MM.1S (cell line): ENCODE data around the gene TMEM248.
"Not testable (repeated sequence)": the region's sequence is repeated elsewhere in the genome, so short reads cannot be mapped to it uniquely, and the experiment has no call there.

ENCODE experiments used
- DNase-seq: peaks from one replicate; pipeline ENCODE4 v3.0.0-alpha.2; 2015
- H2AFZ ChIP-seq: fragments of 300-600 bp; sonication (generic); 2 replicates; pipeline ENCODE4 v1.6.0; 2016; ENCODE audit warnings: antibody characterized with exemption, low read length
- H3F3A ChIP-seq: fragments of 300-600 bp; sonication (generic); 2 replicates; pipeline ENCODE4 v1.6.1; 2016; ENCODE audit warnings: mild to moderate bottlenecking, antibody characterized with exemption, low read length, moderate library complexity, mixed read lengths; ENCODE audit not compliant: insufficient read depth
- H3K27ac ChIP-seq: fragments of 300-600 bp; sonication (generic); 2 replicates; pipeline ENCODE4 v1.5.1; 2016; ENCODE audit warnings: mild to moderate bottlenecking, low read length
- H3K27me3 ChIP-seq: fragments of 300-600 bp; sonication (generic); replicated peaks from 2 replicates; pipeline ENCODE4 v1.6.0; 2016; ENCODE audit warnings: low read length; ENCODE audit not compliant: insufficient read depth
- H3K36me3 ChIP-seq: fragments of 300-600 bp; sonication (generic); replicated peaks from 2 replicates; pipeline ENCODE4 v1.6.1; 2016; ENCODE audit warnings: mild to moderate bottlenecking, low read length, mixed read lengths; ENCODE audit not compliant: insufficient read depth
- H3K4me1 ChIP-seq: fragments of 300-600 bp; sonication (generic); 2 replicates; pipeline ENCODE4 v1.6.1; 2016; ENCODE audit warnings: low read length, mixed read lengths
- H3K4me2 ChIP-seq: fragments of 300-600 bp; sonication (generic); 2 replicates; pipeline ENCODE4 v1.6.0; 2016; ENCODE audit warnings: low read depth, low read length
- H3K4me3 ChIP-seq: fragments of 300-600 bp; sonication (generic); 2 replicates; pipeline ENCODE4 v1.5.1; 2016; ENCODE audit warnings: low read length, mixed read lengths
- H3K79me2 ChIP-seq: fragments of 300-600 bp; sonication (generic); 2 replicates; pipeline ENCODE4 v1.6.1; 2016; ENCODE audit warnings: mixed run types, low read length, mixed read lengths
- H3K9ac ChIP-seq: fragments of 300-600 bp; sonication (generic); 2 replicates; pipeline ENCODE4 v1.6.1; 2016; ENCODE audit warnings: low read length, mixed read lengths
- H3K9me2 ChIP-seq: fragments of 300-600 bp; sonication (generic); replicated peaks from 2 replicates; pipeline ENCODE4 v1.6.1; 2016; ENCODE audit warnings: mild to moderate bottlenecking, low read length, mixed read lengths; ENCODE audit not compliant: insufficient read depth
- H3K9me3 ChIP-seq: fragments of 300-600 bp; sonication (generic); replicated peaks from 2 replicates; pipeline ENCODE4 v1.6.1; 2016; ENCODE audit warnings: mild to moderate bottlenecking, low read length, mixed read lengths; ENCODE audit not compliant: insufficient read depth
- H4K20me1 ChIP-seq: fragments of 300-600 bp; sonication (generic); 2 replicates; pipeline ENCODE4 v1.6.1; 2016; ENCODE audit warnings: mild to moderate bottlenecking, low read length, moderate library complexity, mixed read lengths; ENCODE audit not compliant: insufficient read depth
- EZH2 ChIP-seq: fragments of 300-600 bp; sonication (generic); optimal IDR thresholded peaks from 2 replicates; pipeline ENCODE3; 2017; ENCODE audit warnings: low read depth, mild to moderate bottlenecking, antibody characterized with exemption, low read length, mixed read lengths
- EZH2phosphoT487 ChIP-seq: fragments of 300-600 bp; sonication (generic); IDR thresholded peaks from 2 replicates; pipeline ENCODE4 v1.6.1; 2018; ENCODE audit warnings: antibody characterized with exemption, low read length
- TF ChIP-seq, protein P1 (sequence below): fragments of 300-600 bp; sonication (generic); IDR thresholded peaks from 2 replicates; pipeline ENCODE4 v1.5.1; 2016; ENCODE audit warnings: antibody characterized with exemption, low read length, mixed read lengths

The TMEM248 gene

GRCh38 chr7:66886152-66886551 lies 34.9 kb upstream of the TMEM248 start:
- Histone ChIP-seq H2AFZ (no peak overlapping the region), H3K79me2 (no peaks in the 10 kb centered on the region), H3K9me2 (no peaks in the 10 kb centered on the region), H3K4me2 (no peak overlapping the region), H4K20me1 (no peaks in the 10 kb centered on the region), H3K4me3 (no peak overlapping the region), H3K36me3 (no peaks in the 10 kb centered on the region), H3F3A (no peaks in the 10 kb centered on the region), H3K9ac (no peak overlapping the region), H3K27me3 (no peaks in the 10 kb centered on the region), H3K27ac (no peak overlapping the region), H3K4me1 (no peaks in the 10 kb centered on the region), H3K9me3 (no peaks in the 10 kb centered on the region)
- DNase-seq: no peak
- TF ChIP-seq, protein P1, sequence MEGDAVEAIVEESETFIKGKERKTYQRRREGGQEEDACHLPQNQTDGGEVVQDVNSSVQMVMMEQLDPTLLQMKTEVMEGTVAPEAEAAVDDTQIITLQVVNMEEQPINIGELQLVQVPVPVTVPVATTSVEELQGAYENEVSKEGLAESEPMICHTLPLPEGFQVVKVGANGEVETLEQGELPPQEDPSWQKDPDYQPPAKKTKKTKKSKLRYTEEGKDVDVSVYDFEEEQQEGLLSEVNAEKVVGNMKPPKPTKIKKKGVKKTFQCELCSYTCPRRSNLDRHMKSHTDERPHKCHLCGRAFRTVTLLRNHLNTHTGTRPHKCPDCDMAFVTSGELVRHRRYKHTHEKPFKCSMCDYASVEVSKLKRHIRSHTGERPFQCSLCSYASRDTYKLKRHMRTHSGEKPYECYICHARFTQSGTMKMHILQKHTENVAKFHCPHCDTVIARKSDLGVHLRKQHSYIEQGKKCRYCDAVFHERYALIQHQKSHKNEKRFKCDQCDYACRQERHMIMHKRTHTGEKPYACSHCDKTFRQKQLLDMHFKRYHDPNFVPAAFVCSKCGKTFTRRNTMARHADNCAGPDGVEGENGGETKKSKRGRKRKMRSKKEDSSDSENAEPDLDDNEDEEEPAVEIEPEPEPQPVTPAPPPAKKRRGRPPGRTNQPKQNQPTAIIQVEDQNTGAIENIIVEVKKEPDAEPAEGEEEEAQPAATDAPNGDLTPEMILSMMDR: no peak

- H3K27ac ChIP-seq, H3K9me2 ChIP-seq, H2AFZ ChIP-seq, H3K4me1 ChIP-seq, H3K4me3 ChIP-seq, H3K79me2 ChIP-seq, H3K9me3 ChIP-seq, H3K36me3 ChIP-seq, H4K20me1 ChIP-seq, H3K27me3 ChIP-seq, H3K9ac ChIP-seq, H3F3A ChIP-seq, DNase-seq, H3K4me2 ChIP-seq: not testable (repeated sequence)
Observed at GRCh38 chr7:66888223-66888622, 32.8 kb upstream of the TMEM248 start.

- Histone ChIP-seq H3K27me3 (no peaks in the 10 kb centered on the region), H4K20me1 (no peaks in the 10 kb centered on the region), H3K4me2 (no peak overlapping the region), H3K9me2 (no peaks in the 10 kb centered on the region), H3K9ac (no peak overlapping the region), H3K4me1 (no peaks in the 10 kb centered on the region), H3K27ac (no peak overlapping the region), H3K36me3 (no peaks in the 10 kb centered on the region), H3K4me3 (no peak overlapping the region), H2AFZ (no peak overlapping the region), H3K79me2 (no peaks in the 10 kb centered on the region), H3F3A (no peaks in the 10 kb centered on the region), H3K9me3 (no peaks in the 10 kb centered on the region)
- TF ChIP-seq, protein P1: peak; percentile 24; the same call in 1 of the 2 replicates
- TF ChIP-seq EZH2: no peak
- DNase-seq: no peak
Observed at GRCh38 chr7:66894463-66895080, 26.5 kb upstream of the TMEM248 start.

DNA sequence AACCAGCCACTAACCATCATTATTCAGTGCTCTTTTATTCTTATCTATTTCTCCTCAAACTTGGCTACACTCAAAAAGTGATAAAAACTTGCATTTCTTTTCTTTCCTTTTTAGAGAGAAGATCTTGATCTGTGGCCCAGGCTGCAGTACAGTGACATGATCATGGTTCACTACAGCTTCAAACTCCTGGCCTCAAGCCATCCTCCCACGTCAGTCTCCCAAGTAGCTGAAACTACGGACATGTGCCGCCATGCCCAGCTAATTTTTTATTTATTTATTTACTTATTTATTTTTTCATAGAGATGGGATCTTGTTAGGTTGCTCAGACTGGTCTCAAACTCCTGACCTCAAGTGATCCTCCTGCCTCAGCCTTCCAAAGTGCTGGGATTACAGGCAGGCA lies 24.6 kb upstream of the TMEM248 start:
- Histone ChIP-seq H3K4me1 (no peaks in the 10 kb centered on the region), H3K9ac (no peak overlapping the region), H3K27me3 (no peaks in the 10 kb centered on the region), H3K79me2 (no peaks in the 10 kb centered on the region), H3K9me3 (no peaks in the 10 kb centered on the region), H3K4me3 (no peak overlapping the region), H3K27ac (no peak overlapping the region), H3F3A (no peaks in the 10 kb centered on the region), H3K9me2 (no peaks in the 10 kb centered on the region), H3K4me2 (no peak overlapping the region), H4K20me1 (no peaks in the 10 kb centered on the region), H3K36me3 (no peaks in the 10 kb centered on the region), H2AFZ (no peak overlapping the region)
- TF ChIP-seq EZH2 (no peak), EZH2phosphoT487 (no peak)
- TF ChIP-seq, protein P1: no peak
- no peak for DNase-seq
